HG02840 (cell line): ENCODE results near the gene LDB2.

ENCODE experiments used
- ATAC-seq: cut with Tn5 transposase; IDR thresholded peaks from one replicate; pipeline ENCODE4 v1.9.1; 2021; ENCODE audit warnings: mild to moderate bottlenecking, moderate library complexity, moderate number of reproducible peaks; ENCODE audit not compliant: unreplicated experiment, low FRiP score

The LDB2 gene

DNA sequence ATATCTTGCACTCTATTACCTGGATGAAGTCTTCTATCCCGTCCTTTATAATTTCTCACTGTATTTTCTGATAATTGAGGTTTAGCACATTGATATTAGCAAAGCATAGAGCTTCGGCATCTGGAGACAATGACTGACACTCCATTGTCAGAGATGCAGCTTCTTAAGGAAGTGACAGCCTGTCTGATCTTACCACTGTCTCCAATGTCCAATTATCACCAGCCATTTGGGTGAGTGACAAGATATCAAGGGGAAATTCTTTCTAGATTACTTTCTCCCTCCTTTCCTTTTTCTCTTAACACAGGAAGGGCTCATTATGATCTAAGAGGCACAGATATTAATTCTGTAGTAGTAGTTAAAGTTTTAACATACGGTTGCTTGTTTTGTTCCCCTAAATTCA is 86.4 kb downstream of the LDB2 start:
- no peak for ATAC-seq

DNA sequence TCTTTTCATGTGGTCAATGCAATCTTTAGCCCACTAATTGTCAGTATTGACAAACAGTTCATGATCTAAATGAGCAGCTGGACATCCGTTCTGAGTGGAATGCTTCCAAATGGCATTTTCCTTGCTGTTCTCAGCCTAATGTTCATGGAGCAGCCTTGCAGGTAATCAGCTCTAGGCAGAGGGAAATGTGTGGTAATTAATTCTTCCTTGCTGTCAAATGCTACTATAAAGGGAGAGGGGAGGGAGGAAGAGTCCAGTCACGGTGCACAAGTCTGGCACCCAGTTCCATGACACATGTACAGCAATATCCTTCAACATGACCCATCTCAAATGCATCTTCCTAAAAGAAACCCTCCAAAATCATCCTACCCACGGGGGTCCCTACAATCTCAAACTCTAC is 88.5 kb downstream of the LDB2 start:
- no peak for ATAC-seq

DNA sequence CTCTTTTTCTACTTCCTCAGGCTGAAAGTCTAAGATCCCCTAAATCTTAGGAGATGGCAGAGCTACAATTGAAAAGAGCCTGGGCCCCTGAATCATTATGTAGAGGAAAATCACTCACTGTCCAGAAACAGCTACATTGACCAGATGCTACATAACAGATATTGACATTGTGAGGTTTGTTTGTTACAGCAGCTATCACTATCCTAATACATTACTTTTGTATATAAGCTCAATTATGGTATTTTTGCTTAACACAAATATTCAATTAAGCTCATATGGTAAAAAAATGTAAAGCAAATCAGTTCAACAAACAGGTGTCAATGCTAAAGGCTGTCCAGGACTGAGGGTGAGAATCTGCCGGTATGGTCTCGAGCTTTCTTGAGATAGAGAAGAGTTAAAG is 89.4 kb downstream of the LDB2 start:
- ATAC-seq, result no peak

DNA sequence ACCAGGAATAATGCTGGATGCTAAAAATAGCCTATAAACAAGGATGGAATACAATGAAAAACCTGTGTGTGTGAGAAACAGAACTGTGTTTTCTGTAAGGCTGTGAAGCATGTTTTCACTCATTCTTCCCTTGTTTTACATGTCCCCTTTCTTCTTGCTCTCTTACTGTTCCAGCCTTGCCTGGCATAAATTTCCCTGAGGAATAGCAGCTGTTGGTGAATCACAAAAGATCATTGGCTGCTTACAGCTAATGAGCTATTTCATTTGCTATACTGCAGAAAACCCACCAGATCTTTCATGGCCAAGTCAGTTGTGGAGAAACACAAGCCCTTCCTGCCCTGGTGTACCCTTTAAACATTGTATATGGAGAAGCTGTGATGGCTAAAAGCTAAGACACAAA is 91.1 kb downstream of the LDB2 start:
- ATAC-seq, result no peak

DNA sequence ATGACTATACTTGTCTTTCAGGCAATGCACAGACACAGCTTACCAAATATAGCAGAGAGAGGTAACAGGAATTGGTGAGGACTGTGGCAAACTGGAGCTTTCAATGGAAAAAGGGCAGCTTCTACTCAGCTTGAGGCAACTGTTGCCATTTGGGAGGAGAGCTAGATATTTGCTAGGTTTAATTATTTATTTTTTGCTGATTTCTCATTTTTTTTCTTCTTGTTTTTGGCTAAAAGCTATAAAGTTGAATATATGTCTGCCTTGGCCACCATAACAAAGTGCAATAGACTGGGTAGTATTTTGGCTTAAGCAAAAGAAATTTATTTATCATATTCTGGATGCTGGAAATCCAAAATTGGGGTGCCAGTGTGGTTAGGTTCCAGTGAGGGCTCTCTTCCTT is 93.9 kb downstream of the LDB2 start:
- no peak for ATAC-seq

DNA sequence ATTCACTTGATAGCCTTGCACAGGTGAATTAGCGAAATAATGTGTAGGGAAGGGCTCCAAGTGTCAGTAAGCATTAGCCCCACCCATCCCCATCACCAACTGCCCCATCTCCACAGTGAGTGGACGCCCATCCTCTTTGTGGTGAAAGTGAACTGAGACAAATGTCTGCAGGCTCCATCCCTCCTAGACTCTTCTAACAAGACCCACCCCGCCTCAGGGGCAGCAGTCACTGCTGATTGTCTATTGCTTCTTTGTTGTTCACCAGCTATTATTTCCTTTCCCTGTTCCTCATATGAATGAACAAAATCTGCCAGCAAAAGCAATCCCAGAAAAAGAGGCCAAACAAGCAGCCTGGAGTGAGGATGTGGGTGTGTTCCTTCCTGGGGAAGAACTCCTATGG is 96.4 kb downstream of the LDB2 start:
- no peak for ATAC-seq

DNA sequence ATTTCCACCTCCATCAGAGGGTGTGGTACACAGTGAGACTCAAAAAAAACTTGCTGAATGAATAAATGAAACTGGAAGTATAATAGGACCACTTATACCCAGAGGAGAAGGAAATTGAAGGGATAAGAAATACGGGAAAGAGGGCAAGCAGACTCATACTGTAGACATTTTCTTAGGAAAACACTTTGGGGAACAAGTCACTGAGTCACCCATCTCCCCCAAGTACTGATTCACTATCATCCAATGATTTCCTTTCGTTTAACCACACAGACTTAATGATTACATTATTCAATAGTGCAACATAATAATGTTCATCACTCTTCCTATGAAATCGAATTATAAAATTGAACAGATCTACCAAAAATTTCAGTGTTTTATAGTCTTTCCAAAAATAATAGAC is 97.1 kb downstream of the LDB2 start:
- ATAC-seq, result no peak

- no peak for ATAC-seq
Measured at GRCh38 chr4:16794816-16795445, 103.5 kb downstream of the LDB2 start.

DNA sequence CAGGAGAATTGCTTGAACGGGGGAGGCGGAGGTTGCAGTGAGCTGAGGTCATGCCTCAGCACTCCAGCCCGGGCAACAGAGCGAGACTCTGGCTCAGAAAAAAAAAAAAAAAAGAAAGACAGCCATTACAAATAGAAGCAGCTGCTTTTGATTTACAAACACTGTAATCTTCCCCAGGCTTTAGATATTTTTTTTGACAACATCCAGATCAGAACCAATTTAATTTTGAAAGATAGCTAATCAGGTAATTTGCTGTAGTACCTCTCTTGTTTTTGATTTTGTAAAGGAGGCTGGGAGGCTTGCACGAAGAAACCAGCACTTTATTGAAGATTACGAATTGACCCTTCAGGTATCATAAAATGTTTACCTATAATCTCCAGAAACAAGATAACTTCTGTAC is 107.0 kb downstream of the LDB2 start:
- no peak for ATAC-seq

- no peak for ATAC-seq
Measured at GRCh38 chr4:16790508-16790907, 107.9 kb downstream of the LDB2 start.

GRCh38 chr4:16788868-16789267 is 109.6 kb downstream of the LDB2 start:
- no peak for ATAC-seq

GRCh38 chr4:16785793-16786527 is 112.5 kb downstream of the LDB2 start:
- no peak for ATAC-seq

GRCh38 chr4:16783119-16783518 is 115.3 kb downstream of the LDB2 start:
- no peak for ATAC-seq

- no peak for ATAC-seq
Measured at GRCh38 chr4:16779028-16779675, 119.3 kb downstream of the LDB2 start.

GRCh38 chr4:16777726-16778125 is 120.7 kb downstream of the LDB2 start:
- no peak for ATAC-seq

- no peak for ATAC-seq
Measured at GRCh38 chr4:16775411-16776154, 122.9 kb downstream of the LDB2 start.

DNA sequence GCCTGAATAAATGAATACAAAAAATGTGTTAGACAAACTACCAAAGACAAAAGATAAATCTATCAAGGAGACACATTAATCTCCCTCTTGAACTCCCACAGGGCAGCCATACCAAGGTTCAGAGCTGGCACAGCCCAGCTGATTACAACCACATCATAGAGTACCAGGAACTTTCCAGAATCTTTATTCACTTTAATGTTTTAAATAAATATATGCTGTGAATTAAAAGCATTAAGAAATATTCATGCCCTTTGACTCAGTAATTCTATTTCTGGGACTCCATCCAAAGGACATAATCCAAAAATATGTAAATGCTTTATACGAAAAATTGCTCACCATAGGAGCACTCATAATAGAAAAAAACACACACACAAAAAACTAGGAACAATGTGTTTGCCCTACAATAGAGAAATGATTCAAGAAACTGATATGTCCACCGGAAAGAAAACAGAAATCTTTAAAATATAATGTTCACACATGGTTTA is 126.0 kb downstream of the LDB2 start:
- ATAC-seq, result no peak

DNA sequence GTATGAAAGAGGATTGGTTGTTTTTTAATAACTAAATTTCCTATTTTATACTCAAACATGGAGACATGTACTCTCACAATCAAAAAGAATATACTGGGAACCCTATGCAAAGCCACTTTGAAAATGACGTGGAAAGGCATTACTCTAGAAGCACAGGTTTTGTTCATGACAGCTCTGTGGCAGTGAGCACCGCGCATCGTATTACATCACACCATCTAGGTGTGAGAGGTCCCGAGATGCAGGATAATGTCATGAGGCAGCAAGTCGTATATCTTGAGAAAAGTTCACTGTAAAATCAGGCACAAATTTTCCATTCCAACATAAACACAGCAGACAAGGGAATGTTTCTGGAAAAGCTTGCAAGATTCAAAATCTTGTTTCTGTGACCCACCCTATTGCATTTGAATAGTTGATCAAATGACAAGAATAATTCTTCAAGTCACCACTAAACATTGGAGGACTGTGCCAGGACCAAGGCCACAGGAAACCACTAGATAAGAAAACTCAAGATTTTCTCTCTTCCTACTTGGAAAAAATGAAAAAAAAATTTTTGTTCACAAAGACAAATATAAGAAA is 127.6 kb downstream of the LDB2 start:
- ATAC-seq, result no peak

GRCh38 chr4:16767861-16768260 is 130.6 kb downstream of the LDB2 start:
- no peak for ATAC-seq

DNA sequence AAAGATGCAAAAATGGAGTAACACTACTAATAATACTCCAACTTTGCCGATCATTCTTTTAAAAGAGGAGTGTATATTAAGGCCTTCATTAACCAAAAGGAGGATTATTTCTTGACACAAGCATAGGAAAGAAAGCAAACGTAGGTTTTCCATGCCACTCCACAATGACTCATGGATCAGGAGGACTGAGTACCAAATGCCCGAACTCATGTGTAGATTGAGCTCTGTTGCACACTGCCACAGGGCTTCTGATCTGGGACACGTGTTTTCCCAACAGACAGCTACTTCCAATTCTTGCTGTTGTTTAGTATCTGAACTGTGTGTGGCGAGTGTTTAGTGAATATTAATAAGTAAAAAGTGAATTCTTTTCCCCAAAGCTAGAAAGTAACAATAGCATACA is 131.2 kb downstream of the LDB2 start:
- ATAC-seq, result no peak

GRCh38 chr4:16765546-16765945 is 132.9 kb downstream of the LDB2 start:
- no peak for ATAC-seq
